Ovary (tissue), 3 donors: Measurements from ENCODE around the gene RPL10.

ENCODE experiments used
- CTCF ChIP-seq, 3 donors: fragments of 450-650 bp in 2 of 3; fragments of 200-600 bp in 1 of 3; IDR thresholded peaks; one replicate each; pipeline versions ENCODE4 v1.5.1 to v1.8.0; 2016 to 2022; ENCODE audit warnings: antibody characterized with exemption in 3 of 3, mild to moderate bottlenecking in 1 of 3
- EP300 ChIP-seq: sonication (generic); formaldehyde crosslinking; IDR thresholded peaks from one replicate; pipeline ENCODE4 v1.6.1; 2017; ENCODE audit warnings: antibody characterized with exemption
- POLR2A ChIP-seq: fragments of 450-650 bp; IDR thresholded peaks from one replicate; pipeline ENCODE4 v1.6.1; 2017; ENCODE audit warnings: antibody characterized with exemption, mild to moderate bottlenecking, moderate library complexity
- donor health status: DM: no; HTN: no; CAD: no.

GRCh38 chrX:154428176-154429171, 30.3 kb downstream of the RPL10 start, which contains the start of gene ATP6AP1:
- TF ChIP-seq CTCF (IDR thresholded peaks at IDR 0.05) (no peak), POLR2A (peak; percentile 44), EP300 (no peak)
